ENCODE measurements around the gene MVD. TPM values are rescaled to one million over a fixed set of nuclear protein-coding genes. Genes with fewer than 3 reads are reported as not detected.

Gene MVD
- total and polyA plus RNA-seq, 2 of the 13 experiments (the other 11 are each of a cell fraction or from before 2014, with no cell fraction given) = 28.1 to 187 TPM

DNA sequence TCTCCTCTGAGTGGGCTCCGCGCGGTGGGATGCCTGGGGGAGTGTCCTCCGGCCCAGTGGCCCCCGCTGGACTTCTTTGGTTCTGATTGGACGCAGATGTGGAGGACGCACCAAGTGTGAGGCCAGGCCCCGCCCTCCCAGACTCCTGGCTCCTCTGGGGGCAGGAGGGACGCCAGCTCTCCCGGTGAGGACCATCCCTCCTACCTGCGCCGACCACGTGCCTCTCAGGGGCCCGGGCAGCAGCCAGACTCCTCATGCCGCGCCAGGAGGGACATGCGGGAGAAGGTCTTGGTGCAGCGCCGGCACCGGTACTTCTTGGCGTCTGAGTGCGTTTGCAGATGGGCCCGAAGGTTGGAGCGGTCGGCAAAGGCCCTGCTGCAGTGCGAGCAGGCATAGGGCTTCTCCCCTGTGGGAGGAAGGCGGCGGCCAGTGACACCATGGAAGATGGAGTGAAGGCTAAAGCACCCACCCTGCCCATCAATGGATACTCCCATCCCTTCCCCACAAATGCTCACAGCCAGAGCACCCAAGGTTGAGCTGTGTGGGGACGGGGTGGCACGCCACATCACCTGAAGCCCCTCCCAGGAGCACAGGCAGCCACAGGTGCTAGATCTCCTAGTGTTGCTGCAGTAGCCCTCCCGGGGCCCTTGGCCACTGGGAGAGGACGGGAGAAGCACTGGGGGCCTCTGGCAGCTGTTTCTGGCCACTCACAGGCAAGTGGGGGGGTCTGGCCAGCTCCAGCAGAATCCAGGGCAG, 15.5 kb upstream of the MVD start (continued):
- TF ChIP-seq AHR (CRISPR knock-in tag; IDR thresholded peaks at IDR 0.05) (no peak), MXI1 (IDR thresholded peaks at IDR 0.05; ENCODE audit: borderline replicate concordance, low read depth, low read length) (no peak), MAFK (conservative IDR thresholded peaks at IDR 0.05 in 1 of 2, IDR thresholded peaks at IDR 0.05 in 1 of 2; ENCODE audit: low read length in 2 of 2) (no peak), MXD4 (CRISPR knock-in tag; IDR thresholded peaks at IDR 0.05) (no peak), SAFB2 (CRISPR knock-in tag; IDR thresholded peaks at IDR 0.05; ENCODE audit: borderline replicate concordance, low read depth) (0 out of 2 replicates have a peak, but pooled peaks have one; percentile 11), FOXO4 (CRISPR knock-in tag; conservative IDR thresholded peaks at IDR 0.05) (no peak), ZBTB8A (CRISPR knock-in tag; IDR thresholded peaks at IDR 0.05; ENCODE audit: borderline replicate concordance, low read depth) (no peak), ZNF713 (CRISPR knock-in tag; IDR thresholded peaks at IDR 0.05) (no peak), ZFP62 (CRISPR knock-in tag; IDR thresholded peaks at IDR 0.05) (no peak), ZNF317 (CRISPR knock-in tag; IDR thresholded peaks at IDR 0.05) (0 out of 2 replicates have a peak, but pooled peaks have one; percentile 36), ZBTB42 (CRISPR knock-in tag; IDR thresholded peaks at IDR 0.05) (no peak), DR1 (CRISPR knock-in tag; IDR thresholded peaks at IDR 0.05) (no peak), ARNT (IDR thresholded peaks at IDR 0.05) (no peak)

- Histone ChIP-seq H3K9ac (ENCODE audit: insufficient read depth, low read depth, low read length) (no peak overlapping the region), H3K27me3 (ENCODE audit: control insufficient read depth in 1 of 2, insufficient read depth in 2 of 2, low read length in 2 of 2) (peaks cover 7 to 23% of the 10 kb centered on the region in 2 experiments; a peak in 4 of 5 replicates), H3K4me2 (ENCODE audit: low read depth, low read length) (no peak overlapping the region), H3K4me3 (replicated peaks in 1 of 3; ENCODE audit: insufficient read depth in 1 of 3, low read depth in 2 of 3, low read length in 3 of 3) (no peak overlapping the region), H3K36me3 (replicated peaks in 1 of 2; ENCODE audit: control insufficient read depth in 1 of 2, insufficient read depth in 2 of 2, low read length in 2 of 2) (no peaks in the 10 kb centered on the region; a peak in 1 of 5 replicates), H3K4me1 (ENCODE audit: insufficient read depth, low read length) (peaks cover 36% of the 10 kb centered on the region), H3K9me3 (ENCODE audit: low read length) (no peaks in the 10 kb centered on the region), H3K79me2 (ENCODE audit: insufficient read depth, low read length) (no peaks in the 10 kb centered on the region), H3K27ac (ENCODE audit: extremely low read length, insufficient read depth, low read length) (no peak overlapping the region), H4K20me1 (ENCODE audit: insufficient read depth, low read length) (peaks cover 5% of the 10 kb centered on the region; the same call in 1 of the 2 replicates), H2AFZ (ENCODE audit: low read length) (no peak overlapping the region)
- BruUV-seq (replicated peaks) = no TSS peak
- DNase-seq (ENCODE audit: low spot score) (no peak), ATAC-seq (no peak), FAIRE-seq (no peak)
- in situ Hi-C loops (cut with HindIII; ENCODE audit: extremely low pct_ligation_motif_present, low pct_unique_long_range_greater_than_20kb) (no loop called here), intact Hi-C loops (cut with micrococcal nuclease; ENCODE audit: unreplicated experiment) (no loop called here)
- POLR2A ChIA-PET = no interaction called here
- WGBS (ENCODE audit: low lambda C conversion rate) = 77% methylated on average over 9 of the region's 13 CpGs
- CTCF ChIA-PET (ENCODE audit: low intra/inter-chr PET ratio, low total read pairs) = no interaction called here
- TF ChIP-seq ZC3H13 (CRISPR knock-in tag; IDR thresholded peaks at IDR 0.05) = peak; percentile 79
- no peak for TF ChIP-seq ZNF879 (CRISPR knock-in tag; IDR thresholded peaks at IDR 0.05)
- no peak for TF ChIP-seq ATF5 (CRISPR knock-in tag; IDR thresholded peaks at IDR 0.05; ENCODE audit: low read depth)
- peak; percentile 15; the same call in 1 of the 2 replicates for TF ChIP-seq TAF1 (CRISPR knock-in tag; IDR thresholded peaks at IDR 0.05)
- 0 out of 2 replicates have a peak, but pooled peaks have one; percentile 31 for TF ChIP-seq FLYWCH1 (CRISPR knock-in tag; IDR thresholded peaks at IDR 0.05)
- TF ChIP-seq ZNF512B (CRISPR knock-in tag; IDR thresholded peaks at IDR 0.05; ENCODE audit: borderline replicate concordance) = 0 out of 2 replicates have a peak, but pooled peaks have one; percentile 38
- no peak for TF ChIP-seq NRL (CRISPR knock-in tag; IDR thresholded peaks at IDR 0.05; ENCODE audit: borderline replicate concordance)
Measured at GRCh38 chr16:88677721-88678120, 14.8 kb upstream of the MVD start.

Measured in HepG2 (cell line).